ENCODE results near the gene NID2.

Gene NID2

DNA sequence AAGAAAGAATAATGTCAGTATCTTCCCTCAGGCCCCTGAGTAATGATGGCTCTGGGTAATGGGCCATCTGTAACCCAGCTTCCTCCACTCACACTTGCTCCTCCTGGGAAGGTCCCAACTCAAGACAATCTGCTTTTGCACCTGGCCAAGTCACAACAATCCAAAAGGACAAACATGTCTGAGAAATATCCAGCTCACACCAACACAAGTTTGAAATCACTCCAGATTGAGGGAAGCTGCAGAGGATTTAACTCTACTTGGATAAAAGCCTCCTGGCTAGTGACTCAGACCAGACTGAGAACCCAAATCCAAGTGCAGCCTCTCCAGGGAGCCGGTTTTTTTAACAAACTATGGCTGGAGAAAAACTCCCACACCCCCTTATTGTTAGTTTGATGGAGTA lies 45.3 kb downstream of the NID2 start:
- FAIRE-seq = no peak

GRCh38 chr14:52021957-52022600 lies 46.8 kb downstream of the NID2 start:
- no peak for FAIRE-seq

DNA sequence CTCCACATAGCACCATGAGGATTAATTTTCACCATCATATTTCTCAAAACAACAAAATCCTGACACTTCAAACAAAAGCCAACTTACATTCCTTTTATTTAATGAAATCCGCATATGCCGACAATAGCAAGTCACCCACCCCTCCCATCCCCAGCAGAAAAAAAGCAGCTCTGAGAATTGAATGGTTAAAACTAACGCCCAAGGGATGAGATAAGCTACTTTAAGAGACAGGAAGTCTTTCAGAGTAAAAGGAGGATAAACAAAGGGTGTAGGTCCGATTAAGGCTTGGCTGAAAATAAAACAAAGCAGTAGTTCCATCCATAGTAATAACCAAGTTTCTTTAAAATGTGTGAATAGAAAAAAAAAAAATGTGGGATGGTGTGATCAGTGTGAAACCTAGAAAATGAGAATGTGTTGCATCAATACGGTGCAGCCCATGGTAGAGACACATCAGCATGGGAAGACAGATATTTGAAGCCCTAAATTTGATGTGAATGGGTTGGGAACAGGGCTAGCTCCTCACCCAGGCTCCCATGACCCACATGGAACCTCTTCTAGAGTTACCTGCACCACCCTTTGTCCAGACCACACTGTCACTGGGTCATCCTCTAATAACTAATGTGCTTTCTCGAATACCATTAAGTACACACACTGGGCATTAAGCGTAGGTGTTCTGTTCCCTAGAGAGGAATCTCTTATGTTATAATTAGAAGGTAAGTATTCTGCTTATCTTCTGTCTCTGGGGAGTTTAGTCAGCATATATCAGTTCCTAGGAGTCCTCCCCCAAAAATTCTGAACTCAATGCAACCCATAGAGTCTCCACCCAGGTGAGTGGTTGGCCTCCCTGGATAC lies 47.8 kb downstream of the NID2 start:
- no peak for FAIRE-seq

DNA sequence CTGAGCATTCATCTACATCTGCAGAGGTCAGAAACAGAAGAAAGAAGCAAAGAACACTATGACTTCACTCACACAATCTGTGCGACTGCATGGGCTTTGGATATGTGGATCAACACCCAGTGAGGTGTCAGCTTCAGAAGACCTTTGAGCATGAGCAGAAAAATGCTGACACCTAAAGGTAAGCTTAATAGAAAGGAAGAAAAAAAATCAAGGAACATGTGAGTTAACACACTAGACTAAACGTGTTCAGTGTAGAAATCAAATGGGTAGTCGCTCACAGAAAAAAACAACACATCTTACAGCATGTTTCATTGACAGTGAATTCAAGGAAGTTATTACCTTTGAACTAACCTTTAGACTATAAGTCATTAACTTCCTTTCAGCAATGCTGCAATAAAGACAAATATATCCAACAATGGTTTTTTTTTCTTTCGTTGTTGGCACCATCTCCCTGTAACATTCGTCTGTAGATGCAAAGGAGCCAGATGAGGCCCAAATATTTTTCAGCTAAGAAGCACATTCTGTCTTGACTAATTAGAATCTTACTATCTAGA lies 48.6 kb downstream of the NID2 start:
- FAIRE-seq = no peak

DNA sequence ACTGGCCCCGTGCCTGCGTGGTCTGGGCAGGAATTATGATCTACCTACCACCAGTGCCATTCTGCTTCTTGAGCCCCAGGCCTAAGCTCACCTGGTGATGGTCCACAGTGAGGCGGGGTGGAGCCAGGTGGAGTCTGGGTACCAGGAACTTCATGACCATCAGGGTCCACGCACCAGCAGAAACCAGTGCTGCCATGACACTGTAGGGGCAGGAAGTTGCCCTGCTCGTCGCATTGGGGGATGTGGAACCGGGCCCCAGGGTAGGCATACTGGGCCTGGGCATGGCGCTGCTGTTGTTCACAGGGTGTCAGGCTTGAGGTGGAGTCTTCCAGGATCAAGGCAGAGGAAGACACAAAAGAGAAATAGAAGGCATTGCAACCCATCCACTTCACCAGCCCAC lies 49.9 kb downstream of the NID2 start:
- FAIRE-seq = no peak

DNA sequence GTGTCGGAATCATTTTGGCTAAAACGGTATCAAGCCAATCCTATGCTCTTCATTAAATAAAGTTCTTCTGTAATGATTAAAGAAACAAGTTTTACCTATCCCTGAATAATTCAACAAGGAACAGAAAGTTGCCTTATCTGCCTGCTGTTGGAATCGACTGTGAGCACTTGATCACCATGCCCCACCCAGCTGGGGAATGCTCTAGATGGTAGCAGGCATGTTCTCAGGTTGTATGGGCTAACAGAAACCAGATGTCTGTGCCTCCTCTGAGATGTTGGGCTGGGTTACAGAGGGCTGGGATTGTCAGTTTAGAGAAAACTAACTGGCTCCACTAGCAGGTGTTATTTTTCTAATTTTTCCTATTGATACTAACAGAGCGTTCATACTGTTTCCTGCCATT lies 50.6 kb downstream of the NID2 start:
- no peak for FAIRE-seq

GRCh38 chr14:52015411-52016030 lies 53.3 kb downstream of the NID2 start:
- no peak for FAIRE-seq

- FAIRE-seq = no peak
Observed at GRCh38 chr14:52014601-52015267, 54.1 kb downstream of the NID2 start.

DNA sequence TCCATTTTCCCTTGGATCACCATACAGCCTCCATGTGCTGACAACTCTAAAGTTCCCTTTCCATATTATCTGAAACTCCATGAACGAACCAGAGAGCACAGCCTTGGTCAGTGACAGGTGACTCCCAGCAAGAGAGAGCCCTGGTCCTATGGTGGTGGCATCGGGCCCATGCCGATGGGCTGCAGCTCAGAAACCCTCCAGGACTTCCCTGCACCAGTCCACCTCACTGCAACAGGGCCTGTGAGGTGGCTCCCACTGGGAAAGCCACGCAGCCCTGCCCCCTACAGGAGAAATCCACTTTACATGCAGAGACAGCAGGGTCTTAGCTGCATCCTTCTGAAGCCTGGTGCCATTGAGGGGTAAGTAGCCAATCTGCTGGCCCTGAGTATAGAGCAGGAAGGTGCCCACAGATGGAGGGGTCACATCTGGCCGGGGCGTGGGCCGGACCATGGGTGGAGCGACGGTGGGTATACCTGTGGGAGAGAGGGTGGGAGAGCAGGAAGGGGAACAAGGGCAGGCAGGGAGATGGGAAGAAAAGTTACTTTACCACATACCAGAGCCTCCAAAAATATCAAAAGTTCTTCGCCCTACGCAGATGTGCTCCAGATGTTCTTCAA lies 54.8 kb downstream of the NID2 start:
- FAIRE-seq = no peak

- FAIRE-seq = no peak
Observed at GRCh38 chr14:52012635-52013034, 56.2 kb downstream of the NID2 start.

DNA sequence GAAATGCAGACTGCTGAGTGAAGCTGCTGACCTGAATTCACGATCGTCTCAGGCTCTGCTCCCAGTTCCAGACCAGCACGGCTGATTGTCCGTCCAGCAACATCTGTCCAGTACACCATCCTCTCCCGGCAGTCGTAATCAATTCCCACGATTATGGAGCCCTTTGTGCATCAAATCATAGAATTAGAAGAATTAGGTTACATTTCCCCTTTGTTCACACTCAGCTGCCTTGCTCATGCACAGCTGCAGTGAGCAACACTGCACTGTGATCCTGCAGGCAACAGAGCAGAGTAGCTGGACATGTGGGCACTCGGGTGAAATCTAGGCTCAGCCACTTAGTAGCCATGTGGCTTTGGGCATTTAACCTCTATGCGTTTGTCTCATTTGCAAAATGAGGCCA lies 57.3 kb downstream of the NID2 start:
- no peak for FAIRE-seq

GRCh38 chr14:52010173-52010693 lies 58.6 kb downstream of the NID2 start:
- FAIRE-seq = no peak

DNA sequence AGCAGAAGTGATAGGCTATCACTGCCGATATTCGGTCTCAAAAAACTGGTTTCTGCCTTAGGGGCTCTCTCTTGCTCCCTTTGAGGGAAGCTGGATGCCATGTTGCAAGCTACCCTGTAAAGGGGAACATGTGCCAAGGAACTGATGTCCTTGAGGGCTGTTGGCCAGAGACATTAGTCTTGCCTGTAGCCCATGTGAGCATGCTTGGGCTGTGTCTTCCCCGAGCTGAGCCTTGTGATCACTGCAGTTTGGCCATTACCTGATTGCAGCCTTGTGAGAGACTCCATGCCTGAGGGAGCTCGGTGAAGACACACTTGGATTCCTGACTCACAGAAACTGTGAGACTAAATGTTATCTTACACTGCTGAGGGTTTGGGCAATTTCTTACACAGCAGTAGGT lies 60.7 kb downstream of the NID2 start:
- no peak for FAIRE-seq

DNA sequence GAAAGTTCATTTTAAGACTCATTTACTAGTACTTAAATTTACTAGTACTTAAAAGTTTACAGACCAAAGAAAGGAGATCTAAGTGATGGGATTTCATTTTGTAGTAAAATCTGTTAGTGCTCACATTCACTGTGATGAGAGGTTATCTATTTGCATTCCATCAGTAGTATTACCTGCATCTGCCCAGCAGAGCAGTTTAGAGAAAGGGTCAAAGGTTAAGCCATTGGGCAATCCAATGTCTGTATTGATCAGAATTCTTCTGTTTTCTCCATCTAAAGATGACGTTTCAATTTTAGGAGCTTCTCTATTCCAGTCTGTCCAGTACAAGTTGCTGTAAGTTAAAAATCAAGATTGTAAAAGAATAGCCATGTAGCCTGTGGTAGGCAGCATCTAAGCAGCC lies 61.2 kb downstream of the NID2 start:
- no peak for FAIRE-seq

DNA sequence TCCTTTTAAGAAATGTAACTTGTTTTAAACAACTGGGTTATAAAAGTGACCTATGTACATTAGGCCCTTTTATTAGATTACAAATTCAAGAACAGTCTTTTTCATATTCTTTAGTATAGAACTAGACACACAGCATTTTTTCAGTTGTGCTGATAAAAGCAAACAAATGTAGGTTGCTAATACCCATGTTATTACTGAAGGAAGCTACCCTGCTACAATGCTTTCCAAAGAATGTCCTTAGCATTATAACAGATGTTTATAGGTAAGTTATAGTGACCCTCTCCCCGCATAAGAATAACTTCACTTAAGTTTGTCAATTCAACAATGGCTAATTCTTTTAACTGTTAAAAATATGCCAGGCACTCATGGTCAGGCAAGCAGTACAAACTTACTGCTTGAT lies 61.6 kb downstream of the NID2 start:
- FAIRE-seq = no peak

DNA sequence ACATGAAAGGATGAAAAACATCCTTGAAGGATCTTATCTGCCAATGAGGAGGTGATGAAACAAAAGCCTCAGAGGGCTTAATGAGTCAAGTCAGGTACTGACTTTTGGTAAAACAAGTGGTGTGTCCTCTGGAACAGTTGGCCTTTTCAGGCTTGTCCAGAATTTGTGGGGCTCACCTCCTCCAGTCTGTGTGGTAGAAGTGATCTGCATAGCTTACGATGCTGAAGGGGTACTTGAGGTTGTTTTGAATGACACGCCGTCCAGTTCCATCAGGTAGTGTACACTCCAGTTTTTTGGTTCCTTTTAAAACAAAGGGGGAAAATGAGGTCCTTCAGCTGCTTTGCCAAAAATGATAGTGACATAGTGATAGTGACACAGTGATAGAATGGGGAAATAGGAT lies 62.5 kb downstream of the NID2 start:
- FAIRE-seq = no peak

GRCh38 chr14:52005625-52006024 lies 63.2 kb downstream of the NID2 start:
- FAIRE-seq = no peak

GRCh38 chr14:52003324-52003723 lies 65.5 kb downstream of the NID2 start:
- FAIRE-seq = no peak

DNA sequence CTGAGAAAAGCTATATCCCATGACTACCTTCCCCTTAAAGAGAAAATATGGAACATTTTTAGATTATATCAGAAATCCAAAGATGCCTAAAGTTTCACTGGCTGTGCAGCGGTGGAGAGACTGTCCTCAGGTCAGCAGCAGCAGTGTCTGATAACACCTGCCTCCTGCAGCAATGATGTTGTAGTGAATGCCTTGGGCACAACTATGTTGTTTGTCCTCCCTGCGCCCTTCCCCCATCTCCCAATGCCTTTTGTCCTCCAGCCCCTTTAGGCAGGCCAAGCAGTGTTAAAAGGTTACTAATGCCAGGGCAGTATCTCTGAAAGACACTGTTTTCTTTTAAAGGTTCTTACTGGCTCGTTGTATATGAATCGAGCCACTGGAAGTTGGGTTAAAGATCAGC lies 66.3 kb downstream of the NID2 start:
- FAIRE-seq = no peak

- FAIRE-seq = no peak
Observed at GRCh38 chr14:52000696-52001095, 68.2 kb downstream of the NID2 start.

DNA sequence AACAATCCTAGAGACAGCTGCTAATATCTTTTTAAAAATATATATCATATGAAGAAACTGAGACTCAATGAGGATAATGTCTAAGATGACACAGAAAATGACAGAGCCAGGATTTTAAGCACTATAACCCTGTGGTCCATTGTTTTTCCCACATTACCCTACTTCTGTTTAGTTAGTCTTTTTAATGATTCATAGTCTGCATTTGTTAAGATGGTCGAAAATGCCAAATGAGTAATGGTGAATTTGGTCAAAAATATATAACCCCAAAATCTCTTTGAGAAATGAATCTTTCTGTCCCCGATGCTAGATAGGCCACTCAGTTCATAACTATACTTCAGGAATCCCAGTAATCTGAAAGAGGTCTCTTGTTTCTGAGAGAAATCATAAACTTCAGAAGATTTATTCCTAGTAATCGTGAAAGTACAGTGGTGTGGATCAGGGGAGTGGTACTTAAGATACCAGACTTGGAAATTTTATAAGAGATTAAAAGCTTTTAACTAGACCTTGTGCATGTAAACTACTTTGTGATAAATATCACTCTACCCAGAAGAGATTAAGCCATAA lies 68.8 kb downstream of the NID2 start:
- no peak for FAIRE-seq

DNA sequence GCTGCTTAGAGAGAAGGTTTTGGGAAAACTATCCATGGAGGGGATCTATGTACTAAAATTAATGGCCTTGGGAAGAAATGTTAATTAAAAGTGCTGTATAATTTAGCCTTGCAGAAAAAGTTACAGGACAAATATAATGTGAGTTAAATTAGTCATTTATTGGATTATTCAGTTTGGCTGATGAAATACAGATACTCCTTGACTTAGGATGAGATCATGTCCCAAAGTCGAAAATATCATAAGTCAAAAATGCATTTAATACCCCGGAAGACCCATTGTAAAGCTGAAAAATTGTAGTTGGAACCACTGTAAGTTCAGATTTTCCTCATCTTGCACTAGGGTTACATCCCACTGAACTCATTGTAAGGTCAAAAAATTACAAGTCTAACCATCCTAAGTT lies 69.8 kb downstream of the NID2 start:
- no peak for FAIRE-seq

All from A204.1 (cell line).